Astrocyte (in vitro differentiated cells and primary cell): ENCODE data around the gene PSMC4.

Experiments
- EZH2 ChIP-seq: IDR thresholded peaks from 2 replicates; pipeline ENCODE4 v1.6.1; 2012; ENCODE audit warnings: mild to moderate bottlenecking, low read length, inconsistent platforms; ENCODE audit not compliant: insufficient read depth
- TF ChIP-seq, protein P1 (sequence below): IDR thresholded peaks from 2 replicates; pipeline ENCODE4 v1.5.1; 2011; ENCODE audit warnings: low read depth, mild to moderate bottlenecking, inconsistent platforms, low read length, moderate library complexity; ENCODE audit not compliant: insufficient read depth

DNA sequence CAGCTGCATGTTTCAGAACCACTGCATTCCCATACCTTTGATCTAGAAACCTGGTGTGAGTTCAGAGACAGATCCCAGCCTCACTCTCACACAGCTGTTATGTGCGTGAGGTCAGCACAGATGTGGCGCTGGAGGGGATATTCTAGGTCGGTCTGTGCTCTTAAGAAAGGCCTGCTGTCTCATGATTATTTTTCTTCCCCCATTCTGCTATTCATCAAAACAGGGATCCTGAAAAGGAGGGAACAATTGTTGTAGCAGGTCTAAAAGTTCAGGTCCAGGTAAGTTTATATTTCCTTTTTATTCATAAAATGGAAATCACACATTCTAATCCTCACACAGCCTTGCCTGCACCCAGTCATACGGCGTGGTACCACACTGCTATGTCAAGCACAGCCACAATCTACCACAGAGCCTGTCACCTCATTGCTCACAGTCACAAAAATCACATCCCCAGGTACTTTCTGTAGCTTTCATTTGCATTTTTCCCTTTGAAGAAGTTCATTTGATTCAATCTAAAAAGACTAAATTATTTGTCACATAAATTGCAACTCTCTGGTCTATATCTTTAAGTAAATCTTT, 26.8 kb downstream of the PSMC4 start:
- TF ChIP-seq, protein P1, sequence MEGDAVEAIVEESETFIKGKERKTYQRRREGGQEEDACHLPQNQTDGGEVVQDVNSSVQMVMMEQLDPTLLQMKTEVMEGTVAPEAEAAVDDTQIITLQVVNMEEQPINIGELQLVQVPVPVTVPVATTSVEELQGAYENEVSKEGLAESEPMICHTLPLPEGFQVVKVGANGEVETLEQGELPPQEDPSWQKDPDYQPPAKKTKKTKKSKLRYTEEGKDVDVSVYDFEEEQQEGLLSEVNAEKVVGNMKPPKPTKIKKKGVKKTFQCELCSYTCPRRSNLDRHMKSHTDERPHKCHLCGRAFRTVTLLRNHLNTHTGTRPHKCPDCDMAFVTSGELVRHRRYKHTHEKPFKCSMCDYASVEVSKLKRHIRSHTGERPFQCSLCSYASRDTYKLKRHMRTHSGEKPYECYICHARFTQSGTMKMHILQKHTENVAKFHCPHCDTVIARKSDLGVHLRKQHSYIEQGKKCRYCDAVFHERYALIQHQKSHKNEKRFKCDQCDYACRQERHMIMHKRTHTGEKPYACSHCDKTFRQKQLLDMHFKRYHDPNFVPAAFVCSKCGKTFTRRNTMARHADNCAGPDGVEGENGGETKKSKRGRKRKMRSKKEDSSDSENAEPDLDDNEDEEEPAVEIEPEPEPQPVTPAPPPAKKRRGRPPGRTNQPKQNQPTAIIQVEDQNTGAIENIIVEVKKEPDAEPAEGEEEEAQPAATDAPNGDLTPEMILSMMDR, result no peak
- TF ChIP-seq EZH2, result no peak
